Loucy (cell line): ENCODE data around the gene RNF141.

ENCODE experiments used
- H2AFZ ChIP-seq: fragments of 200-600 bp; sonication (generic); 2 replicates; pipeline ENCODE4 v1.6.0; 2016; ENCODE audit warnings: antibody characterized with exemption, mild to moderate bottlenecking, low read length, moderate library complexity
- H3F3A ChIP-seq: fragments of 200-600 bp; 2 replicates; pipeline ENCODE4 v1.6.0; 2016; ENCODE audit warnings: antibody characterized with exemption, low read depth, mild to moderate bottlenecking
- H3K27me3 ChIP-seq: fragments of 200-600 bp; sonication (generic); 2 replicates; pipeline ENCODE4 v1.6.1; 2014; ENCODE audit warnings: low read length, mild to moderate bottlenecking; ENCODE audit not compliant: insufficient read depth, poor library complexity, severe bottlenecking
- H3K36me3 ChIP-seq: fragments of 200-600 bp; sonication (generic); 2 replicates; pipeline ENCODE4 v1.6.1; 2016; ENCODE audit warnings: low read length; ENCODE audit not compliant: insufficient read depth
- H3K4me1 ChIP-seq: fragments of 200-600 bp; sonication (generic); 2 replicates; pipeline ENCODE4 v1.5.1; 2014; ENCODE audit warnings: low read length, mild to moderate bottlenecking; ENCODE audit not compliant: insufficient read depth, poor library complexity, severe bottlenecking
- H3K4me2 ChIP-seq: fragments of 200-600 bp; sonication (generic); 2 replicates; pipeline ENCODE4 v1.6.0; 2014; ENCODE audit warnings: antibody characterized with exemption, low read length, low read depth, mild to moderate bottlenecking; ENCODE audit not compliant: poor library complexity, severe bottlenecking
- H3K4me3 ChIP-seq: fragments of 200-600 bp; sonication (generic); 2 replicates; pipeline ENCODE4 v1.5.1; 2014; ENCODE audit warnings: low read length, mild to moderate bottlenecking, mixed read lengths; ENCODE audit not compliant: poor library complexity, severe bottlenecking
- H3K79me2 ChIP-seq: fragments of 200-600 bp; sonication (generic); 2 replicates; pipeline ENCODE4 v1.6.1; 2014; ENCODE audit warnings: low read length; ENCODE audit not compliant: insufficient read depth
- H3K9ac ChIP-seq: fragments of 200-600 bp; sonication (generic); 2 replicates; pipeline ENCODE4 v1.6.0; 2014; ENCODE audit warnings: mild to moderate bottlenecking, low read depth, low read length, moderate library complexity; ENCODE audit not compliant: poor library complexity, severe bottlenecking
- H3K9me2 ChIP-seq: fragments of 200-600 bp; sonication (generic); replicated peaks from 2 replicates; pipeline ENCODE4 v1.6.1; 2016; ENCODE audit warnings: low read depth, low read length, mixed read lengths
- H3K9me3 ChIP-seq: fragments of 200-600 bp; sonication (generic); 2 replicates; pipeline ENCODE4 v1.6.1; 2014; ENCODE audit warnings: mild to moderate bottlenecking, antibody characterized with exemption, low read length, low read depth; ENCODE audit not compliant: insufficient read depth
- H4K20me1 ChIP-seq: fragments of 200-600 bp; sonication (generic); 2 replicates; pipeline ENCODE4 v1.6.0; 2014; ENCODE audit warnings: antibody characterized with exemption, low read length, mild to moderate bottlenecking; ENCODE audit not compliant: insufficient read depth, poor library complexity, severe bottlenecking
- EZH2phosphoT487 ChIP-seq: fragments of 200-600 bp; IDR thresholded peaks from 2 replicates; pipeline ENCODE4 v1.6.1; 2018; ENCODE audit warnings: antibody characterized with exemption, mild to moderate bottlenecking, moderate library complexity, borderline replicate concordance
- TF ChIP-seq, protein P1 (sequence below): fragments of 200-600 bp; sonication (generic); conservative IDR thresholded peaks from 2 replicates; pipeline ENCODE4 v1.5.1; 2014; ENCODE audit warnings: mild to moderate bottlenecking, antibody characterized with exemption, low read length

The RNF141 gene

DNA sequence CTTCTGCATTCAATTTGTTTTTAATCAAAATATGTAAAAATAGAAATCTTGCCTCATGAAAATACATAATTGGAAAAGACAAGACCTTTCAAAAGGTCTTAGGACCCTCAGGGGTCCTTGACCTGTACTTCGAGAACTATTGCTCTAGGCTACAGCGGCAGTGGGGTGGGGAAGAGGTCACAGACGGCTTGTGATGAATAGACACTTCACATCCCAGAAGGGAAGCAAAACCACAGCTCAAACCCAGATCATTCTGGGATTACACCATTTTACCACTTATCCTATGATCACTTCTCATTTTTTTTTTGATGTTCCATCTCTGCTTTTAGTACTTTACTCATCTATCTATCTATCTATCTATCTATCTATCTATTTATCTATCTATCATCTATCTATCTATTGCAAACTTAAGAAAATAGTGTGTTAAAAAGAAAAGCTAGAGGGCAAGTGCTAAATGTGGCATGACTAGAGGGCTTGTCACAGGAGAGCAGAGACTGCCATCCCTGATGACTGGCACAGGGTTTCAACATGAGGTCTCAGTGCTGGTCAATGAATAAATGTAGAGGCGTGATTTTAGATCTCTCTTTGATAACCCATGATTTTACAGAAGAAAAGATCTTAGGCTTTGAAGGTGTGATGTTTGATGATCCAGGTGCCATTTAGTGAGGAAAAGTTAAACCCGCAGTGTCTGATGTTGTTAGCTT is 37.1 kb downstream of the RNF141 start:
- Histone ChIP-seq H2AFZ (no peak overlapping the region), H3K9ac (no peak overlapping the region), H3K9me2 (no peaks in the 10 kb centered on the region), H3K9me3 (no peaks in the 10 kb centered on the region), H4K20me1 (no peaks in the 10 kb centered on the region), H3K79me2 (no peaks in the 10 kb centered on the region), H3K4me3 (no peak overlapping the region), H3K36me3 (peaks cover 83% of the 10 kb centered on the region), H3K4me2 (no peak overlapping the region), H3K27me3 (no peaks in the 10 kb centered on the region), H3K4me1 (no peaks in the 10 kb centered on the region), H3F3A (no peaks in the 10 kb centered on the region)
- TF ChIP-seq, protein P1, sequence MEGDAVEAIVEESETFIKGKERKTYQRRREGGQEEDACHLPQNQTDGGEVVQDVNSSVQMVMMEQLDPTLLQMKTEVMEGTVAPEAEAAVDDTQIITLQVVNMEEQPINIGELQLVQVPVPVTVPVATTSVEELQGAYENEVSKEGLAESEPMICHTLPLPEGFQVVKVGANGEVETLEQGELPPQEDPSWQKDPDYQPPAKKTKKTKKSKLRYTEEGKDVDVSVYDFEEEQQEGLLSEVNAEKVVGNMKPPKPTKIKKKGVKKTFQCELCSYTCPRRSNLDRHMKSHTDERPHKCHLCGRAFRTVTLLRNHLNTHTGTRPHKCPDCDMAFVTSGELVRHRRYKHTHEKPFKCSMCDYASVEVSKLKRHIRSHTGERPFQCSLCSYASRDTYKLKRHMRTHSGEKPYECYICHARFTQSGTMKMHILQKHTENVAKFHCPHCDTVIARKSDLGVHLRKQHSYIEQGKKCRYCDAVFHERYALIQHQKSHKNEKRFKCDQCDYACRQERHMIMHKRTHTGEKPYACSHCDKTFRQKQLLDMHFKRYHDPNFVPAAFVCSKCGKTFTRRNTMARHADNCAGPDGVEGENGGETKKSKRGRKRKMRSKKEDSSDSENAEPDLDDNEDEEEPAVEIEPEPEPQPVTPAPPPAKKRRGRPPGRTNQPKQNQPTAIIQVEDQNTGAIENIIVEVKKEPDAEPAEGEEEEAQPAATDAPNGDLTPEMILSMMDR, result no peak
- no peak for TF ChIP-seq EZH2phosphoT487

DNA sequence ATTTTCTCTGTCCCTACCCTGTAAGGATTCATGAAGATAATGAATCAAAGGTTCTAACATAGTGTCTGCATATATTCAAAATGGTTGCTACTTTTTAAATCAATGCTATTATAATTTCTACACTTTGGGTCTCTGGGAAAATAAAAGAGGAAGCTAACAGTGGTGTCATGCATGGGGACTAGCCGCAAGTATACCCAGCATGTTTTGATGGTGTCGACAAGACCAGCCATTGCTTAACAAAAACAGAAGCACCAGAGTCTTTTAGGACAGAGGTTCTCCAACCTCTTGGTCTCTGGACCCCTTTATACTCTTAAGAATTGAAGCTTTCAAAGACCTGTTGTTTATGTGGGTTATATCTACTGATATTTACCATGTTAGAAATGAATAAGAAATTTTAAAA is 37.8 kb downstream of the RNF141 start:
- Histone ChIP-seq H3K36me3 (peaks cover 90% of the 10 kb centered on the region), H3K4me1 (no peaks in the 10 kb centered on the region), H3K9me2 (no peaks in the 10 kb centered on the region), H3K4me2 (no peak overlapping the region), H4K20me1 (no peaks in the 10 kb centered on the region), H3K9me3 (no peaks in the 10 kb centered on the region), H3K79me2 (no peaks in the 10 kb centered on the region), H2AFZ (no peak overlapping the region), H3K27me3 (no peaks in the 10 kb centered on the region), H3F3A (no peaks in the 10 kb centered on the region), H3K9ac (no peak overlapping the region), H3K4me3 (no peak overlapping the region)
- TF ChIP-seq, protein P1, result no peak
- no peak for TF ChIP-seq EZH2phosphoT487

DNA sequence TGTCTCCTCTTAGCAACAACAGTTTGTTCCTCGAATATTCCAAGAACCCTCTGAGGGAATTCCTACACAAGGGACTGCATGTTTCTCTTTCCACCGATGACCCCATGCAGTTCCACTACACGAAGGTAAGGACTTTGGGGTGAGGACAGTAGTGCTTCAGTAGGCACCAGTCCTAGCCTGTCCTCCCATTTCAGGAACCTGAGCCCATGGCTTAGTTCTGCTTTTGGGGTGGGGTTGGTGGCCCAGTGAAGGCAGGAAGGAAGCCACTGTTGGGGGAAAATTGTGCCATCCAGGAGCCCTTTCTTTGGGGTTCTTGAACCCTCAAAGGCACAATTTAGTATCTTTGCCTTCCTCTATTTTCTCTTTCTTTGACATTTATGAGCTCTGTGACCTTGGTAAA is 38.2 kb downstream of the RNF141 start:
- no peak for TF ChIP-seq EZH2phosphoT487
- TF ChIP-seq, protein P1, result no peak
- Histone ChIP-seq H3K4me3 (no peak overlapping the region), H3K4me2 (no peak overlapping the region), H3K36me3 (peaks cover 94% of the 10 kb centered on the region), H3K9me3 (no peaks in the 10 kb centered on the region), H3K79me2 (no peaks in the 10 kb centered on the region), H3K9me2 (no peaks in the 10 kb centered on the region), H3K27me3 (no peaks in the 10 kb centered on the region), H2AFZ (no peak overlapping the region), H3K4me1 (no peaks in the 10 kb centered on the region), H3K9ac (no peak overlapping the region), H4K20me1 (no peaks in the 10 kb centered on the region), H3F3A (no peaks in the 10 kb centered on the region)
